MCF 10A (cell line): ENCODE results near the gene CCZ1B. TPM values are rescaled to one million over a fixed set of nuclear protein-coding genes. Genes with fewer than 3 reads are reported as not detected.
"Not testable (repeated sequence)": the region's sequence is repeated elsewhere in the genome, so short reads cannot be mapped to it uniquely, and the experiment has no call there.

Experiments used
- Bru-seq: library from RNA; stranded (reverse); fragments of 400-500 nt; gene quantifications from one replicate; lab custom pipeline; 2021; lab: Mats Ljungman, UMichigan
- BruChase-seq, 2 experiments: library from RNA; stranded (reverse); fragments of 400-500 nt; gene quantifications; one replicate each; lab custom pipeline; 2021; lab: Mats Ljungman, UMichigan
- BruUV-seq: library from RNA; stranded (reverse); fragments of 400-500 nt; replicated peaks from 2 replicates; lab custom pipeline; 2021; lab: Mats Ljungman, UMichigan
- CTCF ChIA-PET: fragments of 300-600 bp; sonication (Branson Sonifier 250); formaldehyde crosslinking; extraction: SDS; loops from one replicate; lab custom pipeline; 2021; ENCODE audit warnings: antibody characterized with exemption, inconsistent platforms; lab: Yijun Ruan, JAX
- POLR2A ChIA-PET: fragments of 300-600, 350-650 bp; sonication (Branson Sonifier 250); formaldehyde crosslinking; extraction: SDS; loops from one replicate; lab custom pipeline; 2020; ENCODE audit warnings: antibody characterized with exemption, inconsistent platforms; lab: Yijun Ruan, JAX
- DNase-seq: peaks from one replicate; pipeline ENCODE4 v3.0.0-alpha.2; 2018; ENCODE audit not compliant: unreplicated experiment
- H3K27ac Mint-ChIP-seq: one replicate; pipeline ENCODE4 v1.8.0; 2022; ENCODE audit warnings: mild to moderate bottlenecking, low read depth, mixed read lengths; ENCODE audit not compliant: unreplicated experiment
- H3K27me3 Mint-ChIP-seq: one replicate; pipeline ENCODE4 v1.8.0; 2022; ENCODE audit warnings: mixed read lengths; ENCODE audit not compliant: insufficient read depth, unreplicated experiment
- H3K36me3 Mint-ChIP-seq: one replicate; pipeline ENCODE4 v1.8.0; 2022; ENCODE audit warnings: mild to moderate bottlenecking, moderate library complexity, mixed read lengths; ENCODE audit not compliant: insufficient read depth, unreplicated experiment
- H3K4me1 Mint-ChIP-seq: one replicate; pipeline ENCODE4 v1.8.0; 2022; ENCODE audit warnings: mixed read lengths; ENCODE audit not compliant: insufficient read depth, unreplicated experiment
- H3K4me3 Mint-ChIP-seq: one replicate; pipeline ENCODE4 v1.8.0; 2022; ENCODE audit warnings: mild to moderate bottlenecking, moderate library complexity, mixed read lengths; ENCODE audit not compliant: unreplicated experiment
- H3K9me3 Mint-ChIP-seq: one replicate; pipeline ENCODE4 v1.8.0; 2022; ENCODE audit warnings: mixed read lengths; ENCODE audit not compliant: unreplicated experiment
- intact Hi-C: fragments of 100-400 bp; cut with micrococcal nuclease; formaldehyde crosslinking; loops from 2 replicates; pipeline ENCODE4 v1.14.1; 2022
- long read RNA-seq: library from polyadenylated mRNA; stranded (forward); transcript quantifications from one replicate; pipeline ENCODE4 v2.0.0, GENCODE V29; 2022
- total RNA-seq: library from RNA; stranded (reverse); gene quantifications from 2 replicates; pipeline ENCODE4 v1.2.3, GENCODE V29; 2022

Gene CCZ1B
- total RNA-seq, result 34.9 and 43.7 TPM in 2 replicates
- Bru-seq, nascent RNA, result percentile 67 among the genes with signal in this experiment
- percentile 65 among the genes with signal in this experiment for BruChase-seq, experiment 1, labeled RNA remaining after a 6-hour chase
- BruChase-seq, experiment 2, labeled RNA remaining after a 2-hour chase, result percentile 69 among the genes with signal in this experiment
- long read RNA-seq, partial matches to known transcripts, result 0 of 4 reads
- long read RNA-seq, other reads (novel, unspliced or antisense), result 2 of 4 reads

DNA sequence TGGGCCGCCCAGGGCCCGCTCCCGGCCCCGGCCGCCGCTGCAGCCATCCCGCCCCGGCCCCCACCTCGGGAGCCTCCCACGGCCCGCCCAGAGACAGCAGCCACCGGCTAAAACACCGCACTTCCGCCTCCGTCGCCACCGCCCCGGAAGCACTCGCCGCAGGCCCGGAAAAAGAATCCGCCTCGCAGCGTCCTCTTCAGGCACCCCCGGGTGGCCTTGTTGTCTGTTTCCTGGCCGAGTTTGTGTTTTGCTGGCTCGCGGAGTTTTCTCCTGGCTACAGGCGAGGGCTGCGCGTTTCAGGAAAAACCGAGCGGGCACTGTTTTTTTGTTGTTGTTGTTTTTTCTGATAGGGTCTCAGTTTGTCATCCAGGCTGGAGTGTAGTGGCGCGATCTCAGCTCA, at the start of gene CCZ1B:
Gene CCZ1B, minus strand, starts transcription at position 125 of the 400 bp plus-strand sequence. Its CDS starts 78 bp downstream, at position 47.
- DNase-seq, result peak; percentile 43
- peak within 1 kb of the TSS; percentile 81 for H3K27ac Mint-ChIP-seq
- H3K27me3 Mint-ChIP-seq, POLR2A ChIA-PET, H3K4me1 Mint-ChIP-seq, BruUV-seq, CTCF ChIA-PET, H3K9me3 Mint-ChIP-seq, H3K36me3 Mint-ChIP-seq, intact Hi-C loops: not testable (repeated sequence)
- peak within 1 kb of the TSS; percentile 81 for H3K4me3 Mint-ChIP-seq

DNA sequence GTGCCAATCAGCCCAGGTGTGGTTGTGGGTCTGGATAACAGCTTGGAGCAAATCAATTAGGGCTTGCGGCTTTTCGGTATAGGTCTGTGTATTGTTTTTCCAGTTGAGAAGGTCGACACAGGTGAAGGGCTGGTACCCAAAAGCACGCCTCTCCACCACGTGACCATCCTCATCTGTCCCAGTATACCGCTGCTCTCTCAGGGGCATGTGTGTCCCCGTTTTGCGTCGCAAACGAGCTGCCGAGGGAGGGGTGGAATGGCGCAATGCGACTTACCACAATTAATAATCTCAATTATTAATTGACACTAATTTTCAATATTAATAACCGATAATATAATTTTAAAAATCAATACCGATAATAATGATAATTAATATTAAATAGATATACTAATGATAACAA, 48.9 kb upstream of the CCZ1B start:
- peaks cover 34% of the 10 kb centered on the region for H3K27me3 Mint-ChIP-seq
- H3K36me3 Mint-ChIP-seq, H3K27ac Mint-ChIP-seq, DNase-seq, H3K9me3 Mint-ChIP-seq, BruUV-seq, intact Hi-C loops, H3K4me1 Mint-ChIP-seq, POLR2A ChIA-PET, H3K4me3 Mint-ChIP-seq: not testable (repeated sequence)
- CTCF ChIA-PET, result interaction anchor here (1.1 kb wide), 1 partner anchor 17 kb away, joined by 3 read pairs; no protein-coding TSS in a partner anchor

DNA sequence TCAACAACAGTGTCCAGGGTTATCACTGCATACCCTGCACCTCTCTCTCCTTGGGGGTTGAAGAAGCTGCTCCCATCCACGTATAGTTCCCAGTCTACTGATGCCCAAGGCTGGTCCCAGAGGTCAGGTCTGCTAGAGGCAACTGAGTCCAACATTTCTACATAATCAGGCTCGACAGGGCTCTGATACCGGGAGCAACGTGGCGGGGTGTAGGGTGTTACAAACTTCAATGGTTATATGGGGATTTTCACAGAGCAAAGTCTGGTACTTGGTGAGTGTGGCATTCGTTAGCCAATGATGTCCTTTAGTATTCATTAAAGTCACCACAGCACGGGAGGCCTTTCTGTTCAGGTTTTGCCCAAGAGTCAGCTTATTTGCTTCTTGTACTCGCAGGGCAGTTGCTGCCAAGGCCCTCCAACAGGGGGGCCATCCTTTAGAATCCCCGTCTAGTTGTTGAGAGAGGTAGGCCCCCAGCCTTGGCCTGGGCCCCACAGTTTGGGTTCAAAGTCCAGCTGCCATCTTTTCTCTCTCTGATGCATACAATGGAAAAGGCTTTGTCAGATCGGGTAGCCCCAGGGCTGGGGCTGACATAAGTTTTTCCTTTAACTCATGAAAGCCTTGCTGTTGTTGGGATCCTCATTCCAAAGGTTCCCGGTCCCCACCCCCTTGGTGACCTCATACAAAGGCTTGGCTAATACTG, 46.3 kb upstream of the CCZ1B start:
- H3K9me3 Mint-ChIP-seq, H3K4me3 Mint-ChIP-seq, H3K4me1 Mint-ChIP-seq, H3K27ac Mint-ChIP-seq, CTCF ChIA-PET, intact Hi-C loops, DNase-seq, H3K36me3 Mint-ChIP-seq, BruUV-seq: not testable (repeated sequence)
- POLR2A ChIA-PET, result interaction anchor here (0.6 kb wide), 1 partner anchor 62 kb away, joined by 3 read pairs; no protein-coding TSS in a partner anchor
- H3K27me3 Mint-ChIP-seq, result peaks cover 23% of the 10 kb centered on the region

DNA sequence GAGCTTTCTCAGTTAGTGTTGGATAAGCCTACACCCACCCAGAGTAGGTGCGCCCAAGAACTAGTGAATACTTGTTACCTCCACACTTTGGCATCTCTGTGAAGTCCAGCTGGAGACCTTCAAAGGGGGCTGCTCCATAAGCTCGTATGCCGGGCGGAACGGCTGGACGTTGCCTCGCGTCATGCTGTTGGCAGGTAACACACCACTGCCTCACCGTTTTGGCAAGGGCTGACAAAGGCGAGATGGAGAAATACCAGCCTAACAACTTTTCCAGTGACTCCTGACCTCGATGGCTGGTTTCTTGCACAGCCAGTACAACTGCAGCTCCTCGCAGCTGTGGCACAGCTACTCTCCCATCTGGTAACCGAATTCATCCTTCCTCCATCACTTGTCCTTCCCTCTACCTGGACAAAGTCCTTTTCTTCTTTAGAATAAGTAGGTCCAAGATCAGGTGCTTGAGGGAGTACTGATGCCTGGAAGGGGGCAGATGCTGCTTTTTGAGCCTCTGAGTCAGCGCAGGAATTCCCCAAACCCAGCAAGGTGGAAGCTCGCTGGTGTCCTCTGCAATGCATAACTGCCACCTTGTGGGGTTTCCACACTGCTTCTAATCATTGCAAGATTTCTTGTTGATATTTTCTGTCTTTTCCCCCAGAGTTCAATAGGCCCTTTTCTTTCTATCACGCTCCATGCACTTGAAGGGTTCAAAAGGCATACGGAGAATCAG, 45.5 kb upstream of the CCZ1B start:
- intact Hi-C loops, DNase-seq, H3K27ac Mint-ChIP-seq, BruUV-seq, H3K4me3 Mint-ChIP-seq, H3K36me3 Mint-ChIP-seq, H3K9me3 Mint-ChIP-seq, H3K4me1 Mint-ChIP-seq: not testable (repeated sequence)
- peaks cover 23% of the 10 kb centered on the region for H3K27me3 Mint-ChIP-seq
- CTCF ChIA-PET, result interaction anchor here (0.8 kb wide), 1 partner anchor 14 kb away, joined by 3 read pairs; no protein-coding TSS in a partner anchor
- POLR2A ChIA-PET, result interaction anchor here (0.6 kb wide), 1 partner anchor 63 kb away, joined by 3 read pairs; no protein-coding TSS in a partner anchor

DNA sequence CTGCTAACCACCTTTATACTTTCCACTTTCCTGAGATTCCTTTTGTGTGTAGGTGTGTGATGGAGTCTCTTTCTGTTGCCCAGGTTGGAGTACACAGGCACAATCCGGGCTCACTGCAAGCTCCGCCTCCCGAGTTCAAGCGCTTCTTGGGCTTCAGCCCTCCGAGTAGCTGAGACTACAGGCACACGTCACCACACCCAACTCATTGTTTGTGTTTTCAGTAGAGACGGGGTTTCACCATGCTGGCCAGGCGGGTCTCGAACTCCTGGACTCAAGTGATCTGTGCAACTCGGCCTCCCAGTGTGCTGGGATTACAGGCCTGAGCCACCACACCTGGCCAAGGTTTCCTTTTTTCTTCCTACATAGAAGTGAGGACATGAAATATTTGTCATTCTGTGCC, 38.7 kb upstream of the CCZ1B start:
- DNase-seq, H3K4me1 Mint-ChIP-seq, H3K4me3 Mint-ChIP-seq, CTCF ChIA-PET, H3K27me3 Mint-ChIP-seq, POLR2A ChIA-PET, BruUV-seq, intact Hi-C loops, H3K36me3 Mint-ChIP-seq, H3K9me3 Mint-ChIP-seq, H3K27ac Mint-ChIP-seq: not testable (repeated sequence)

DNA sequence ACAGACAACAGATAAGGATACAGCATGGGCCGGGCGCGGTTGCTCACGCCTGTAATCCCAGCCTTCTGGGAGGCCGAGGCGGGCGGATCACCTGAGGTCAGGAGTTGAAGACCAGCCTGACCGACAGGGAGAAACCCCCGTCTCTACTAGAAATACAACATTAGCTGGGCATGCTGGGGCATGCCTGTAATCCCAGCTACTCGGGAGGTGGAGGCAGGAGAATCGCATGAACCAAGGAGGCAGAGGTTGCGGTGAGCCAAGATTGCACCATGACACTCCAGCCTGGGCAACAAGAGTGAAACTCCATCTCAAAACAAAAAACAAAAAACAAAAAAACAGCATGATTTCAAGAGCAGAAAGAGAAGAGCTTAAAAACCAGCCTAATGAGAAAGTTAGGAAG, 38.1 kb upstream of the CCZ1B start:
- DNase-seq, H3K27ac Mint-ChIP-seq, H3K27me3 Mint-ChIP-seq, H3K4me3 Mint-ChIP-seq, H3K9me3 Mint-ChIP-seq, CTCF ChIA-PET, H3K36me3 Mint-ChIP-seq, POLR2A ChIA-PET, intact Hi-C loops, BruUV-seq, H3K4me1 Mint-ChIP-seq: not testable (repeated sequence)

DNA sequence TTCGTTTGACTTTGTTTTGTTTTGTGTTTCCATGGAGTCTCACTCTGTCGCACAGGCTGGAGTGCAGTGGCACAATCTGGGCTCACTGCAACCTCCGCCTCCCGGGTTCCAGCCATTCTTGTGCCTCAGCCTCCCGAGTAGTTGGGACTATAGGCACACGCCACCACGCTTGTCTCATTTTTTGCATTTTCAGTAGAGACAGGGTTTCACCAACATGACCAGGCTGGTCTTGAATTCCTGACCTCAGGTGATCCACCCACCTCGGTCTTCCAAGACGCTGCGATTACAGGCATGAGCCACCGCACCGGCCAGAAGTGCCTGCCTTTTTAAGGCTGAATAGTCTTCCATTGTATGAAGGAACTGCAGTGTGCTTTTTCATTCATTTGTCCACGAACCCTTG, 36.8 kb upstream of the CCZ1B start:
- BruUV-seq, H3K36me3 Mint-ChIP-seq, H3K27ac Mint-ChIP-seq, H3K9me3 Mint-ChIP-seq, H3K27me3 Mint-ChIP-seq, POLR2A ChIA-PET, H3K4me3 Mint-ChIP-seq, CTCF ChIA-PET, DNase-seq, intact Hi-C loops, H3K4me1 Mint-ChIP-seq: not testable (repeated sequence)
